DND-41 (cell line): ENCODE data around the gene CLSTN2.

Experiments
- ATAC-seq: fragments of 200-7000 bp; cut with Tn5 transposase; 3 replicates; pipeline ENCODE4 v1.9.1; 2021; ENCODE audit warnings: low read depth; ENCODE audit not compliant: insufficient read depth
- DNase-seq: peaks from one replicate; pipeline ENCODE4 v3.0.0-alpha.2; 2020
- H2AFZ ChIP-seq: 2 replicates; pipeline ENCODE4 v1.6.0; 2012; ENCODE audit warnings: low read depth, low read length
- H3K27ac ChIP-seq: 2 replicates; pipeline ENCODE4 v1.5.1; 2012; ENCODE audit warnings: low read length, inconsistent platforms
- H3K27me3 ChIP-seq: fragments of 200-600 bp; sonication (generic); 2 replicates; pipeline ENCODE4 v1.6.0; 2012; ENCODE audit warnings: low read length, mild to moderate bottlenecking, inconsistent platforms; ENCODE audit not compliant: insufficient read depth, poor library complexity
- H3K36me3 ChIP-seq: 2 replicates; pipeline ENCODE4 v1.5.1; 2012; ENCODE audit warnings: low read length, inconsistent platforms; ENCODE audit not compliant: insufficient read depth
- H3K4me1 ChIP-seq: 2 replicates; pipeline ENCODE4 v1.5.1; 2012; ENCODE audit warnings: mild to moderate bottlenecking, low read length; ENCODE audit not compliant: insufficient read depth
- H3K4me2 ChIP-seq: 2 replicates; pipeline ENCODE4 v1.6.0; 2012; ENCODE audit warnings: mild to moderate bottlenecking, moderate library complexity, low read length, inconsistent platforms; ENCODE audit not compliant: insufficient read depth
- H3K4me3 ChIP-seq, 2 experiments: fragments of 200-600 bp in 1 of 2; shearing (Covaris generic) in 1 of 2; 2 replicates each; pipeline ENCODE4 v1.5.1; 2012 to 2016; ENCODE audit warnings: inconsistent platforms in 2 of 2, low read length in 2 of 2, mild to moderate bottlenecking in 2 of 2, low read depth in 1 of 2, moderate library complexity in 1 of 2
- H3K79me2 ChIP-seq: 2 replicates; pipeline ENCODE4 v1.6.0; 2012; ENCODE audit warnings: low read length, inconsistent platforms; ENCODE audit not compliant: insufficient read depth
- H3K9ac ChIP-seq: 2 replicates; pipeline ENCODE4 v1.6.0; 2012; ENCODE audit warnings: low read depth, mild to moderate bottlenecking, inconsistent platforms, low read length, moderate library complexity
- H3K9me3 ChIP-seq: 2 replicates; pipeline ENCODE4 v1.5.1; 2012; ENCODE audit warnings: low read length, moderate library complexity, mild to moderate bottlenecking, inconsistent platforms; ENCODE audit not compliant: insufficient read depth, severe bottlenecking
- H4K20me1 ChIP-seq: 2 replicates; pipeline ENCODE4 v1.6.0; 2012; ENCODE audit warnings: low read length; ENCODE audit not compliant: insufficient read depth
- EZH2 ChIP-seq: IDR thresholded peaks from 3 replicates; pipeline ENCODE4 v1.6.1; 2012; ENCODE audit warnings: borderline replicate concordance, low read depth, mild to moderate bottlenecking, moderate library complexity, low read length, inconsistent platforms; ENCODE audit not compliant: severe bottlenecking
- TF ChIP-seq, protein P1 (sequence below): IDR thresholded peaks from 2 replicates; pipeline ENCODE4 v1.5.1; 2012; ENCODE audit warnings: borderline replicate concordance, low read length, moderate library complexity, mild to moderate bottlenecking; ENCODE audit not compliant: poor library complexity, severe bottlenecking; ENCODE audit errors: extremely low read depth

The CLSTN2 gene

DNA sequence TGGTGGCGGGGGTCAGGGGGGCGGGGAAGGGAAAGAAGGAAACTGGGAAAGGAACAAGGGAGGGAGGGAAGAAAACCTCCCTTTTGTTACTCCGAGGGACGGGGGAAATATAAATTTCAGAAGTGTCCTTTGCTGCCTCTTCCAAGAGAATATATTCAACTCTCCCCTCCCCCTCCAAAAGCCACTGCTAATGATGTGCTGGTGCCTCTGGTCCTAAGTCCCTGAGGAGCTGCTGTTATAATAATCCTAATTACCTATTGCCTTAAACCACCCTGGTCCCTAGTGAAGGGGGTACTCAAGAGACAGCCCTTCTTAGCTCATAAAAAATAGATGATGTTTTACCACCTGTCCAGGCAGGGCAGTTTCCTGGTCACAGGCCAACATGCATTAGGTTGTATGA lies 624.6 kb downstream of the CLSTN2 start:
- TF ChIP-seq EZH2, result no peak
- TF ChIP-seq, protein P1, sequence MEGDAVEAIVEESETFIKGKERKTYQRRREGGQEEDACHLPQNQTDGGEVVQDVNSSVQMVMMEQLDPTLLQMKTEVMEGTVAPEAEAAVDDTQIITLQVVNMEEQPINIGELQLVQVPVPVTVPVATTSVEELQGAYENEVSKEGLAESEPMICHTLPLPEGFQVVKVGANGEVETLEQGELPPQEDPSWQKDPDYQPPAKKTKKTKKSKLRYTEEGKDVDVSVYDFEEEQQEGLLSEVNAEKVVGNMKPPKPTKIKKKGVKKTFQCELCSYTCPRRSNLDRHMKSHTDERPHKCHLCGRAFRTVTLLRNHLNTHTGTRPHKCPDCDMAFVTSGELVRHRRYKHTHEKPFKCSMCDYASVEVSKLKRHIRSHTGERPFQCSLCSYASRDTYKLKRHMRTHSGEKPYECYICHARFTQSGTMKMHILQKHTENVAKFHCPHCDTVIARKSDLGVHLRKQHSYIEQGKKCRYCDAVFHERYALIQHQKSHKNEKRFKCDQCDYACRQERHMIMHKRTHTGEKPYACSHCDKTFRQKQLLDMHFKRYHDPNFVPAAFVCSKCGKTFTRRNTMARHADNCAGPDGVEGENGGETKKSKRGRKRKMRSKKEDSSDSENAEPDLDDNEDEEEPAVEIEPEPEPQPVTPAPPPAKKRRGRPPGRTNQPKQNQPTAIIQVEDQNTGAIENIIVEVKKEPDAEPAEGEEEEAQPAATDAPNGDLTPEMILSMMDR, result no peak
- Histone ChIP-seq H3K4me1 (no peaks in the 10 kb centered on the region), H3K36me3 (no peaks in the 10 kb centered on the region), H3K9ac (no peak overlapping the region), H3K4me2 (no peak overlapping the region), H3K79me2 (no peaks in the 10 kb centered on the region), H2AFZ (no peak overlapping the region), H4K20me1 (no peaks in the 10 kb centered on the region), H3K9me3 (no peaks in the 10 kb centered on the region), H3K27ac (no peak overlapping the region), H3K27me3 (peaks cover 4% of the 10 kb centered on the region), H3K4me3 (no peak overlapping the region)
- no peak for ATAC-seq
- DNase-seq, result no peak

DNA sequence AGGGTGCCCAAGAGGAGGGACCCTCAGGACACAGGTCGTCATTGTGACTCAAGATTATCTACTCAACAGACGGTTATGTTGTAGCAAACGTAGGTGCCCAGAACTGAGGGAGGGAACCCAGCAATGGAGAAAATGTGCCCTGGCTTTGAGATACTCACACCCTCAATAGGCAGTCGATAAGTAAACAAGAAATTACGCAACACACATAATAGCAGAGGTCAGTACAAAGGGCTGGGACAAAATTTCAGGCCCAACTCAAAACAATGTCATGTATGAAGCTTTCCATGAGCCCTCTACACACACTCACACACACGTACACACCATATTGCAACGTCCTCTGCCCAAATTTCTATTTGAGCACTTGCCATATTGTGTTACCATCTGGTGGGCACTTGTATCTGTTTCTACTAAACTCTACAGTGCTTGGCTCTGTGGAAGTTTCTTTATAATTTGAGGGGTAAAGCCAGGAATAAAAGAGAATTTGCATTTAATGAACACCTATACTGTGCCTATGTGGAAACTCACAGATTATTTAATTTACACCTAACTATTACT lies 628.3 kb downstream of the CLSTN2 start:
- H3K4me2 ChIP-seq, result no peak overlapping the region
- H3K27me3 ChIP-seq, result no peaks in the 10 kb centered on the region
- no peak overlapping the region for H3K27ac ChIP-seq
- no peak overlapping the region for H2AFZ ChIP-seq
- H3K79me2 ChIP-seq, result no peaks in the 10 kb centered on the region
- H3K9me3 ChIP-seq, result no peaks in the 10 kb centered on the region
- DNase-seq (no peak), ATAC-seq (no peak)
- H3K4me1 ChIP-seq, result no peaks in the 10 kb centered on the region
- H3K9ac ChIP-seq, result no peak overlapping the region
- H3K4me3 ChIP-seq, result no peak overlapping the region
- H4K20me1 ChIP-seq, result no peaks in the 10 kb centered on the region
- H3K36me3 ChIP-seq, result no peaks in the 10 kb centered on the region
- TF ChIP-seq, protein P1, result no peak
- TF ChIP-seq EZH2, result no peak

DNA sequence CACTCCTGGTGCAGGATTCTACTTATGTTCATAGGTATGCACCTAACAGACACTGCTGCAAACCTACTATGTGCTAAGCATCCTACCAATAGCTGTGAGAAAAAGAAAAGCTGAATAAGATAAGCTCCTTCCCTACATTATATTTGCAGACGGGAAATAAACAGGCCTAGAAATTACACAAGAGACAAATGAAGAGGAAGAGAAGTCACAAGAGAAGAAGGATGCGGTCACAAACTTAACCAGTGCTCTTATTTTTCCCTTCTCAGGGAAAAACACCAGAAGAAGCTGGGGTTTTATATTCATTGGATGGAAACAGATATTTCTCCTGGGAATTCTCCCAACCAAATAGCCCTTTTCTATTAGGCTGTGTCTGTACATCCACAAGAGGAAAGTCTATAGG lies 633.1 kb downstream of the CLSTN2 start:
- no peaks in the 10 kb centered on the region for H3K9me3 ChIP-seq
- no peak for ATAC-seq
- no peak overlapping the region for H3K4me3 ChIP-seq
- no peaks in the 10 kb centered on the region for H3K36me3 ChIP-seq
- no peak overlapping the region for H2AFZ ChIP-seq
- H3K27ac ChIP-seq, result no peak overlapping the region
- H3K4me1 ChIP-seq, result no peaks in the 10 kb centered on the region
- no peak overlapping the region for H3K4me2 ChIP-seq
- TF ChIP-seq, protein P1, result no peak
- no peak for TF ChIP-seq EZH2
- no peak overlapping the region for H3K9ac ChIP-seq
- H3K27me3 ChIP-seq, result peaks cover 3% of the 10 kb centered on the region
- no peak for DNase-seq
- no peaks in the 10 kb centered on the region; the same call in 1 of the 2 replicates for H4K20me1 ChIP-seq
- no peaks in the 10 kb centered on the region for H3K79me2 ChIP-seq

DNA sequence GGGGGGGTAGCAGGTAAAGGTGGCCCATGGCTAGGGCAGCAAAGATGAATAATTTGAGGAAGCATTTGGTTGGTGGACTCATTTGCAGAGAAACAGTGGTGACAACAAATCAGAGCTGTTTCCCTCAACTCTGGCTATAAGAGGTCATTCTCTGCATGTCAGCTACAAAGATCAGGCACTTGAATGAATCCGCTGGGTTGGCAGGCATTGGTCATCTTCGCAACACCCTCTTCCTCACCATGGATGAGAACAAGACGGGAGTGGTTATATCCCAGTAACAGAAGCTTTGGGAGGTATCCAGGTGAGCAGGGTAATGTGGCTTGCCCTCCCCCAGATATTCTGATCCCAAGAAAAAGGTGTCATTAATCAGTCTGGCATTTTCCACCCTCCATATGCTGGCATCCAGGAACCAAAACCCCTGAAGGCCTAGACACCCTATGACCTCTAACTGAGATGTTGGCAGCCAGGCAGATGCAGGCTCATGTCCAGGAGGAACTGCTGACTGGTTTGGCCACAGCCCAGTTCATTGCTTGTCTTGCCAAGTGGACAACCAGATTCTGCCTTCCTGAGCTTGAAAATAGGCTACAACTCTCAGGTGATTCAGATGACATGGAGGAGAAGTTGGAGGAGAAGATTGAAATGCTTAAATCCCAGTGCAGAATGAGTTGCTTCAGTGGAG lies 634.0 kb downstream of the CLSTN2 start:
- H3K4me1 ChIP-seq, result no peaks in the 10 kb centered on the region
- no peaks in the 10 kb centered on the region for H3K9me3 ChIP-seq
- no peak overlapping the region for H3K27ac ChIP-seq
- H2AFZ ChIP-seq, result no peak overlapping the region
- DNase-seq (no peak), ATAC-seq (no peak)
- H3K4me3 ChIP-seq, result no peak overlapping the region
- no peaks in the 10 kb centered on the region; the same call in 1 of the 2 replicates for H4K20me1 ChIP-seq
- H3K4me2 ChIP-seq, result no peak overlapping the region
- H3K9ac ChIP-seq, result no peak overlapping the region
- H3K27me3 ChIP-seq, result peaks cover 3% of the 10 kb centered on the region
- TF ChIP-seq, protein P1, result no peak
- no peak for TF ChIP-seq EZH2
- no peaks in the 10 kb centered on the region for H3K36me3 ChIP-seq
- H3K79me2 ChIP-seq, result no peaks in the 10 kb centered on the region
